CD4-positive, alpha-beta T cell (primary cell): Measurements from ENCODE around the gene FKBP9. TPM values are rescaled to one million over a fixed set of nuclear protein-coding genes. Genes with fewer than 3 reads are reported as not detected.

Source experiments
- ATAC-seq: fragments of 200-7000 bp; cut with Tn5 transposase; one replicate; pipeline ENCODE4 v1.10.0; 2022; ENCODE audit warnings: mild to moderate bottlenecking; ENCODE audit not compliant: poor library complexity
- CTCF ChIA-PET: fragments of 350-600 bp; sonication (Branson Sonifier 250); formaldehyde crosslinking; loops from one replicate; lab custom pipeline; 2021; ENCODE audit warnings: antibody characterized with exemption, inconsistent platforms; lab: Charles Lee
- POLR2A ChIA-PET: fragments of 350-600 bp; sonication (Branson Sonifier 250); formaldehyde crosslinking; loops from one replicate; lab custom pipeline; 2021; ENCODE audit warnings: antibody characterized with exemption, inconsistent platforms; lab: Charles Lee
- DNase-seq, 14 experiments: peaks; one replicate each; pipeline ENCODE4 v3.0.0-alpha.2; 2013 to 2020; ENCODE audit warnings: mixed read lengths in 2 of 14
- H3K27ac ChIP-seq, 2 donors: one replicate each; pipeline versions ENCODE4 v1.5.1 to v1.7.0; 2013; ENCODE audit warnings: low read length in 2 of 2, low read depth in 1 of 2, mild to moderate bottlenecking in 1 of 2
- H3K27me3 ChIP-seq, 2 experiments: 1 replicate in 1 of 2; 2 replicates in 1 of 2; pipeline versions ENCODE4 v1.6.1 to v1.7.0; 2013; ENCODE audit warnings: low read length in 2 of 2, control low read depth in 1 of 2, mild to moderate bottlenecking in 1 of 2, moderate library complexity in 1 of 2; ENCODE audit not compliant: insufficient read depth in 2 of 2, control insufficient read depth in 1 of 2
- H3K36me3 ChIP-seq: one replicate; pipeline ENCODE4 v1.6.1; 2013; ENCODE audit warnings: low read length, control low read depth; ENCODE audit not compliant: insufficient read depth
- H3K4me1 ChIP-seq: one replicate; pipeline ENCODE4 v1.6.1; 2013; ENCODE audit warnings: low read length, control low read depth; ENCODE audit not compliant: insufficient read depth
- H3K4me3 ChIP-seq: one replicate; pipeline ENCODE4 v1.5.1; 2013; ENCODE audit warnings: mild to moderate bottlenecking, low read length, moderate library complexity
- H3K9me3 ChIP-seq, 2 experiments: 1 replicate in 1 of 2; 2 replicates in 1 of 2; pipeline versions ENCODE4 v1.6.1 to v1.7.0; 2013; ENCODE audit warnings: low read length in 2 of 2, mild to moderate bottlenecking in 2 of 2, control low read depth in 1 of 2, moderate library complexity in 1 of 2; ENCODE audit not compliant: control insufficient read depth in 1 of 2, insufficient read depth in 1 of 2
- H3K27ac Mint-ChIP-seq: one replicate; pipeline ENCODE4 v1.8.0; 2020; ENCODE audit warnings: mixed read lengths
- H3K27me3 Mint-ChIP-seq: one replicate; pipeline ENCODE4 v1.8.0; 2021; ENCODE audit warnings: mixed read lengths
- H3K36me3 Mint-ChIP-seq: one replicate; pipeline ENCODE4 v1.8.0; 2021; ENCODE audit warnings: low read depth, mixed read lengths
- H3K4me1 Mint-ChIP-seq: one replicate; pipeline ENCODE4 v1.8.0; 2021; ENCODE audit warnings: low read depth, mixed read lengths
- H3K4me3 Mint-ChIP-seq: one replicate; pipeline ENCODE4 v1.8.0; 2020; ENCODE audit warnings: mild to moderate bottlenecking, mixed read lengths
- H3K9me3 Mint-ChIP-seq: one replicate; pipeline ENCODE4 v1.8.0; 2020; ENCODE audit warnings: mixed read lengths
- CTCF ChIP-seq: fragments of 200-600 bp; IDR thresholded peaks from one replicate; pipeline ENCODE4 v1.8.0; 2022; ENCODE audit warnings: antibody characterized with exemption, mild to moderate bottlenecking
- intact Hi-C, 2 experiments: fragments of 100-400 bp; cut with DNase I in 1 of 2; cut with micrococcal nuclease in 1 of 2; formaldehyde crosslinking; loops; one replicate each; pipeline versions ENCODE4 v1.15.1 to v1.9.0; 2023 to 2025; cut with DNase I, micrococcal nuclease
- total RNA-seq, 174 experiments: library from RNA in 2 of 174; stranded (reverse) in 2 of 174; gene quantifications; one replicate each; pipeline ENCODE4 v1.2.3 and lab custom pipeline; 2021 to 2026

FKBP9 gene
- total RNA-seq, 2 experiments from 2014 or later, result not detected

- CTCF ChIA-PET, result no interaction called here
- POLR2A ChIA-PET, result interaction anchor here (1.3 to 3.2 kb wide), 3 partner anchors 10 to 546 kb away, joined by 4 to 41 read pairs (median 6); partner anchors contain the start of genes AVL9 and NT5C3A
- no peak overlapping the region for H3K4me3 Mint-ChIP-seq
- Histone ChIP-seq H3K4me1 (peaks cover 5% of the 10 kb centered on the region), H3K27ac (peak overlapping the region; percentile 56 to 75), H3K27me3 (no peaks in the 10 kb centered on the region), H3K4me3 (no peak overlapping the region), H3K36me3 (no peaks in the 10 kb centered on the region), H3K9me3 (no peaks in the 10 kb centered on the region)
- TF ChIP-seq CTCF, result no peak
- ATAC-seq (no peak), DNase-seq (no peak)
- H3K9me3 Mint-ChIP-seq, result no peaks in the 10 kb centered on the region
- no peaks in the 10 kb centered on the region for H3K27me3 Mint-ChIP-seq
- peaks cover 74% of the 10 kb centered on the region for H3K4me1 Mint-ChIP-seq
- no peaks in the 10 kb centered on the region for H3K36me3 Mint-ChIP-seq
- H3K27ac Mint-ChIP-seq, result peak overlapping the region; percentile 98
- intact Hi-C loops, result loop anchor here in 1 of 2 experiments (1.0 to 5.0 kb wide), 3 partner anchors 21 to 150 kb away; partner anchors contain the start of gene KBTBD2
Measured at GRCh38 chr7:33041631-33042428, 84.6 kb downstream of the FKBP9 start.

- no peaks in the 10 kb centered on the region for H3K27me3 Mint-ChIP-seq
- ATAC-seq (no peak), DNase-seq (no peak)
- intact Hi-C loops, result loop anchor here in 1 of 2 experiments (5.0 kb wide), 1 partner anchor 151 kb away; the partner anchor contains the start of gene KBTBD2
- Histone ChIP-seq H3K27me3 (no peaks in the 10 kb centered on the region), H3K27ac (no peak overlapping the region), H3K4me1 (peaks cover 11% of the 10 kb centered on the region), H3K4me3 (no peak overlapping the region), H3K9me3 (no peaks in the 10 kb centered on the region), H3K36me3 (no peaks in the 10 kb centered on the region)
- H3K36me3 Mint-ChIP-seq, result no peaks in the 10 kb centered on the region
- peaks cover 73% of the 10 kb centered on the region for H3K4me1 Mint-ChIP-seq
- ChIA-PET CTCF (interaction anchor here (1.3 to 1.7 kb wide), 2 partner anchors 9 to 66 kb away, joined by 3 to 5 read pairs; partner anchors contain the start of gene RP9), POLR2A (interaction anchor here (1.3 kb wide), 1 partner anchor 19 kb away, joined by 5 read pairs; the partner anchor contains the start of gene NT5C3A)
- peak overlapping the region; percentile 35 for H3K27ac Mint-ChIP-seq
- H3K9me3 Mint-ChIP-seq, result no peaks in the 10 kb centered on the region
- no peak overlapping the region for H3K4me3 Mint-ChIP-seq
- no peak for TF ChIP-seq CTCF
Measured at GRCh38 chr7:33043501-33044400, 86.5 kb downstream of the FKBP9 start.

GRCh38 chr7:33044401-33044718, 87.1 kb downstream of the FKBP9 start:
- TF ChIP-seq CTCF, result no peak
- intact Hi-C loops, result loop anchor here in 1 of 2 experiments (5.0 kb wide), 1 partner anchor 152 kb away; the partner anchor contains the start of gene KBTBD2
- H3K4me1 ChIP-seq, result peaks cover 11% of the 10 kb centered on the region
- Mint-ChIP-seq H3K27ac (peak overlapping the region; percentile 35), H3K4me1 (peaks cover 70% of the 10 kb centered on the region), H3K9me3 (no peaks in the 10 kb centered on the region), H3K4me3 (no peak overlapping the region), H3K36me3 (no peaks in the 10 kb centered on the region), H3K27me3 (no peaks in the 10 kb centered on the region)
- H3K27me3 ChIP-seq, result no peaks in the 10 kb centered on the region
- H3K27ac ChIP-seq, result no peak overlapping the region
- H3K9me3 ChIP-seq, result no peaks in the 10 kb centered on the region
- H3K4me3 ChIP-seq, result no peak overlapping the region
- ChIA-PET CTCF (interaction anchor here (1.7 kb wide), 1 partner anchor 65 kb away, joined by 5 read pairs; the partner anchor contains the start of gene RP9), POLR2A (interaction anchor here (1.3 kb wide), 1 partner anchor 19 kb away, joined by 5 read pairs; the partner anchor contains the start of gene NT5C3A)
- H3K36me3 ChIP-seq, result no peaks in the 10 kb centered on the region
- no peak for DNase-seq
- ATAC-seq, result no peak
